HG03521 (cell line): ENCODE measurements around the gene ZBTB22.
A peak's percentile ranks its signal among the peaks of the same experiment; 100 is the strongest.
"Not testable (repeated sequence)": the region's sequence is repeated elsewhere in the genome, so short reads cannot be mapped to it uniquely, and the experiment has no call there.

Experiments
- ATAC-seq: cut with Tn5 transposase; IDR thresholded peaks from one replicate; pipeline ENCODE4 v1.9.1; 2021; ENCODE audit warnings: mild to moderate bottlenecking, moderate library complexity; ENCODE audit not compliant: unreplicated experiment

The ZBTB22 gene

GRCh38 chr6:33317669-33318425 is at the start of gene ZBTB22:
Gene ZBTB22 (minus strand): TSS chr6:33317744. CDS start chr6:33316916, 828 bp downstream.
- ATAC-seq: peak; percentile 47

GRCh38 chr6:33367009-33367714 is 49.6 kb upstream of the ZBTB22 start:
- no peak for ATAC-seq

- ATAC-seq: not testable (repeated sequence)
These were observed 47.8 kb upstream of the ZBTB22 start for GRCh38 chr6:33365206-33365971.

- not testable (repeated sequence) for ATAC-seq
These were observed 47.1 kb upstream of the ZBTB22 start for GRCh38 chr6:33364475-33365205.

- not testable (repeated sequence) for ATAC-seq
These were observed 45.9 kb upstream of the ZBTB22 start for GRCh38 chr6:33363486-33363885.

GRCh38 chr6:33359331-33359730 is 41.8 kb upstream of the ZBTB22 start:
- no peak for ATAC-seq

- not testable (repeated sequence) for ATAC-seq
These were observed 39.8 kb upstream of the ZBTB22 start for GRCh38 chr6:33357160-33357871.

- no peak for ATAC-seq
These were observed 38.8 kb upstream of the ZBTB22 start for GRCh38 chr6:33356295-33356694.

GRCh38 chr6:33355860-33356259 is 38.3 kb upstream of the ZBTB22 start:
- ATAC-seq: not testable (repeated sequence)

- ATAC-seq: no peak
These were observed 30.3 kb upstream of the ZBTB22 start for GRCh38 chr6:33347816-33348215.

GRCh38 chr6:33346972-33347371 is 29.4 kb upstream of the ZBTB22 start:
- ATAC-seq: not testable (repeated sequence)

GRCh38 chr6:33344701-33345697 is 27.5 kb upstream of the ZBTB22 start:
- no peak for ATAC-seq

- ATAC-seq: no peak
These were observed 26.5 kb upstream of the ZBTB22 start for GRCh38 chr6:33343953-33344611.

GRCh38 chr6:33343606-33343952 is 26.0 kb upstream of the ZBTB22 start:
- not testable (repeated sequence) for ATAC-seq

- no peak for ATAC-seq
These were observed 21.6 kb upstream of the ZBTB22 start for GRCh38 chr6:33339193-33339592.

GRCh38 chr6:33336495-33336894 is 19.0 kb upstream of the ZBTB22 start:
- no peak for ATAC-seq

- ATAC-seq: no peak
These were observed 18.4 kb upstream of the ZBTB22 start for GRCh38 chr6:33335916-33336315.

- ATAC-seq: no peak
These were observed 16.1 kb upstream of the ZBTB22 start for GRCh38 chr6:33333666-33334065.
